Upper lobe of left lung (tissue), 4 donors: ENCODE results near the gene ADM.

Experiments
- CTCF ChIP-seq, 6 experiments: fragments of 450-650 bp in 4 of 6; fragments of 200-600 bp in 2 of 6; sonication (generic) in 2 of 6; IDR thresholded peaks; one replicate each; pipeline ENCODE4 v1.5.1; 2016 to 2019; ENCODE audit warnings: antibody characterized with exemption in 6 of 6
- EP300 ChIP-seq, 4 donors: sonication (generic); formaldehyde crosslinking; IDR thresholded peaks; one replicate each; pipeline ENCODE4 v1.5.1; 2017; ENCODE audit warnings: antibody characterized with exemption in 4 of 4, control low read depth in 2 of 4
- POLR2A ChIP-seq, 4 donors: fragments of 450-650 bp; IDR thresholded peaks; one replicate each; pipeline ENCODE4 v1.5.1; 2016 to 2017; ENCODE audit warnings: antibody characterized with exemption in 4 of 4, mild to moderate bottlenecking in 2 of 4
- POLR2AphosphoS5 ChIP-seq, 2 donors: sonication (generic); formaldehyde crosslinking; IDR thresholded peaks; one replicate each; pipeline ENCODE4 v1.5.1; 2017; ENCODE audit warnings: antibody characterized with exemption in 2 of 2

- TF ChIP-seq CTCF (IDR thresholded peaks at IDR 0.05): no peak
- no peak for TF ChIP-seq POLR2A (IDR thresholded peaks at IDR 0.05)
- no peak for TF ChIP-seq EP300 (IDR thresholded peaks at IDR 0.05)
- TF ChIP-seq POLR2AphosphoS5 (IDR thresholded peaks at IDR 0.05): no peak
Observed at GRCh38 chr11:10301656-10302358, 3.1 kb upstream of the ADM start.
